GM21360 (cell line): ENCODE results near the gene OXGR1.

Source experiments
- ATAC-seq: cut with Tn5 transposase; IDR thresholded peaks from one replicate; pipeline ENCODE4 v1.9.1; 2021; ENCODE audit warnings: mild to moderate bottlenecking, moderate library complexity; ENCODE audit not compliant: unreplicated experiment

The OXGR1 gene

GRCh38 chr13:96966415-96967102, 27.7 kb downstream of the OXGR1 start:
- no peak for ATAC-seq

- ATAC-seq, result no peak
Observed at GRCh38 chr13:96963786-96964475, 30.3 kb downstream of the OXGR1 start.

DNA sequence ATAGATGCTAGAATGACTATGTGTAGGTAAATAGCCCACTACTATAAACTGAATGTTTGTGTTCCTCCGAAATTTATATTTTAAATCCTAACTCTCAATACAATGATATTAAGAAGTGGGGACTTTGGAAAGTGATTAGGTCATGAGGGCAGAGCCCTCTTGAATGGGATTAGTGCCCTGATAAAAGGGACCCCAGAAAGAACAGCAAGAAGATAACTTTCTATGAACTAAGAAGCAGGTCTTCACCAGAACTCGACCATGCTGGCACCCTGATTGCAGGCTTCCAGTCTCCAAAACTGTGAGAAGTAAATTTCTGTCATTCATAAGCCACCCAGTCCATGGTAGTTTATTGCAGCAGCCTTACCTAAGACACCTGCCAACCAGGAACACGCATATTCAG, 33.9 kb downstream of the OXGR1 start:
- no peak for ATAC-seq

DNA sequence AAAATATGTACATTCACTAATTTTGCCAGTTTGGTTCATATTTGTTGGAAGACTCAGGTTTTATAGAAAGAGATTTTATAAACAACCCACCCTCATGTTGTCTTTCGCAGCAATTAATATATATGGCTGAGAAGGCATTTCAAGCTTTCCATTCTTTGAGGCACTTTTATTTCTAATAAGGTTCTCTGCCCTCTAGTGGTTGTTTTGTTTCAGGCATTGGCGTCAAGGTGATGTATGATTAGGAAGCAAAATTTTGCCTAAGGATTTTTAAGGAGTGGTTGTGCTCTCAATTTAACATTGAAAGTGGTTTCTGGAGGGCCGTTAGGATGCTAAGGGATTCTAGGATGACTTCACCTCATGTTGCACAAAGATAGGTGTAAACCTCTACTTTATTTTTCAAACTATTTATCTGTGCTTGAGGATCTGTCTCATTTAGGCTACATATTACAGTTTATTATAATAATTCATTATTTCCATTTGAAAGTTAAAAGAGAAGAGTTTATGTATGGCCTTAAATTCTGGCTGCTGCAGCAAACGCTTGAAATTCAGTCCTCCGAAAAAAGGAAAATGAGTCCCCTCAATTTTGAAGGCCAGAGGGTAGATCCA, 35.9 kb downstream of the OXGR1 start:
- ATAC-seq, result no peak

GRCh38 chr13:96952595-96952994, 41.7 kb downstream of the OXGR1 start:
- ATAC-seq, result no peak

GRCh38 chr13:96948127-96948526, 46.1 kb downstream of the OXGR1 start:
- no peak for ATAC-seq

DNA sequence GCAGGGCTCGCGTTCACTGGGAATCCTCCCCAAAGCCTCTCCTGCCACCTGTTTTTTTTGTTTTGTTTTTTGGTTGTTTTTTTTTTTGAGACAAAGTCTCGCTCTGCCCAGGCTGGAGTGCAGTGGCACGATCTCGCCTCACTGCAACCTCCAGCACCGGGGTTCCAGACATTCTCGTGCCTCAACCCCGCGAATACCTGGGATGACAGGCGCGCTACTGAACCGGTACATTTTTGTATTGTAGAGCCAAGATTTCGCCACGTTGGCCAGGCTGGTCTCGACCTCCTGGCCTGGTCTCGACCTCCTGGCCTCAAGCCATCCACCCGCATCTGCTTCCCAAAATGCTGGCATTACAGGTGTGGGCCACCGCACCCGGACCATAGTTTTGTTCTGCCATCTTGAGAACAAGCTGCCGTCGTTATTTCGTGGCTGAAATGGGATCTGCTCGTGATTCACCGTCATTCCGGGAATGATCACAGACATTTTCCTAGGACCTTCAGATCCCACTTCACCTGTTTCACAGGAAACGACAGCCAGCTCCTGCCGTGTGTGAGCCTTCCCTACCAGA, 46.8 kb downstream of the OXGR1 start:
- no peak for ATAC-seq

GRCh38 chr13:96946709-96947311, 47.5 kb downstream of the OXGR1 start:
- ATAC-seq, result no peak

GRCh38 chr13:96940961-96941360, 53.3 kb downstream of the OXGR1 start:
- ATAC-seq, result no peak

- ATAC-seq, result no peak
Observed at GRCh38 chr13:96935901-96936300, 58.4 kb downstream of the OXGR1 start.
